ENCODE data around the gene SLC16A12. TPM values are rescaled to one million over a fixed set of nuclear protein-coding genes. Genes with fewer than 3 reads are reported as not detected.

The SLC16A12 gene
- total RNA-seq, 1 experiment from 2014 or later, result 1.0 TPM

DNA sequence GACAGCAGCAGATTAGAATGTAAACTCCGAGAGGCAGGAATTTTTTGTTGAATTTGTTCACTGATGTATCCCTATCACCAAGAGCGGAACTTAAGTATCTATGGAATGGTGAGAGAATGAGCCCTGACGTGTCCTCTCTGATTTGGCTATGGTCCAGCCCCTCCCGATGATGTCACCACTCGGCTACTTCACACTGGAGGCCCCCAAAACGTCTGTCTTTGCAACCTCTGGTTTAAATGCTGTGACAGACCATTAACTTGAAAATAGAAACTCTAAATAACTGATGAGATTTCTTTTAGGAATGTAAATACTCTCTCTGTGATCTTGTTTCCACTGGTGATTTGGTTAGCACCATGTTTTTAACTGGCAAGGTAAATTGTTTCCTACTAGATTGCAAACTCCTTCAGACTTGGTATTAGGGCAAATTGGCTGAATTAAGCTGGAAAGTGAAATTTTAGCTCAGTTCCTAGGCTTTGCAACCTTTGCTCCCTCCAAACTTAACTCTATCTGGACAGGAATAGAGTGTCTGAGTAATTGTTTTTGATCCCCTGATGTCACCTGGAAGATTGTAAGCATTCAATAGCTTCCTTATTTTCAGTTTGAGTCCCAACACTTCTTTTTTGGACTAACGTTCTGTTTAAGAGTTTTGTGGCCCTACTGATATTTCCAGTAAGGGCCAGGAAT is 19.1 kb downstream of the SLC16A12 start:
- peak; percentile 52 for DNase-seq
- Mint-ChIP-seq H3K4me3 (ENCODE audit: low read depth, unreplicated experiment) (no peak overlapping the region), H3K27ac (ENCODE audit: unreplicated experiment) (no peak overlapping the region), H3K9me3 (ENCODE audit: low read depth, unreplicated experiment) (no peaks in the 10 kb centered on the region), H3K27me3 (ENCODE audit: unreplicated experiment) (no peaks in the 10 kb centered on the region), H3K36me3 (ENCODE audit: insufficient read depth, unreplicated experiment) (no peaks in the 10 kb centered on the region), H3K4me1 (ENCODE audit: low read depth, unreplicated experiment) (peaks cover 14% of the 10 kb centered on the region)
- no TSS peak for BruUV-seq (replicated peaks)
- intact Hi-C loops (cut with micrococcal nuclease; ENCODE audit: unreplicated experiment), result no loop called here
- TF ChIP-seq, protein P1, sequence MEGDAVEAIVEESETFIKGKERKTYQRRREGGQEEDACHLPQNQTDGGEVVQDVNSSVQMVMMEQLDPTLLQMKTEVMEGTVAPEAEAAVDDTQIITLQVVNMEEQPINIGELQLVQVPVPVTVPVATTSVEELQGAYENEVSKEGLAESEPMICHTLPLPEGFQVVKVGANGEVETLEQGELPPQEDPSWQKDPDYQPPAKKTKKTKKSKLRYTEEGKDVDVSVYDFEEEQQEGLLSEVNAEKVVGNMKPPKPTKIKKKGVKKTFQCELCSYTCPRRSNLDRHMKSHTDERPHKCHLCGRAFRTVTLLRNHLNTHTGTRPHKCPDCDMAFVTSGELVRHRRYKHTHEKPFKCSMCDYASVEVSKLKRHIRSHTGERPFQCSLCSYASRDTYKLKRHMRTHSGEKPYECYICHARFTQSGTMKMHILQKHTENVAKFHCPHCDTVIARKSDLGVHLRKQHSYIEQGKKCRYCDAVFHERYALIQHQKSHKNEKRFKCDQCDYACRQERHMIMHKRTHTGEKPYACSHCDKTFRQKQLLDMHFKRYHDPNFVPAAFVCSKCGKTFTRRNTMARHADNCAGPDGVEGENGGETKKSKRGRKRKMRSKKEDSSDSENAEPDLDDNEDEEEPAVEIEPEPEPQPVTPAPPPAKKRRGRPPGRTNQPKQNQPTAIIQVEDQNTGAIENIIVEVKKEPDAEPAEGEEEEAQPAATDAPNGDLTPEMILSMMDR (IDR thresholded peaks at IDR 0.05; ENCODE audit: unreplicated experiment), result no peak
- CTCF ChIA-PET, result no interaction called here

DNA sequence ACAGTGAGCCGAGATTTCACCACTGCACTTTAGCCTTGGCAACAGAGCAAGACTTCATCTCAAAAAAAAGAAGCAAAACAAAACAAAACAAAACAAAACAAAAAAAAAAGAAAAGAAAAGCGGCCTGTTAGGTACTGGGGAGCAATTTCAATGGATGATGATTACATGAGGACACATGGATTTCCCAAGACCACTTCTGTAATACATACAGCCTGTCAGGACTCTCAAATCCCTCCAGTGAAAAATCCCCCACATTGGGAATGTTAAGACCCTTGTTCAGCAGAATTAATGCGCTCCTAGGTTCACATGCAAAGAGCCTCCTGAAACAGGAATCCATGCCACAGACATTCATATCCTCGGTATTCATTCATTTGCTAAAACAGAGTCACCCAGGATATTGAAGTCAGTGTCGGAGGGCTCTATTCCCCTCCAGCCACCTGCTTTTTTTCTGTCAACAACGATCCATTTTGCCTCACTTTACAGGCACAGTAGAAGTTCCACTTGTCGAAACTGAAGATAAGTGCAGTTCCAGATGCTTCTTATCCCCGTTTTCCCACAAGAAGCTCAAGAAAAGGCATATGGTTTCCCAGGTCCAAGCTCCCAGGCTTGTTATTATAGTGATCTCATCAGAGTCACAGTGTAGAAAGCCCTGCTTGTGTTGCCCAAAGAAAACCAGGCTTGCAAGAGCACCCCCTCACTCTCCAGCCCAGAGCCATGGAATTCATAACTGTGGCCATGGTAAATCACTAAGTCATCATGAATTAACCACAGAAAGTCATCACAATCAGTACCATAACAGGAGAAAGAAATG is 20.2 kb downstream of the SLC16A12 start:
- TF ChIP-seq, protein P1 (IDR thresholded peaks at IDR 0.05; ENCODE audit: unreplicated experiment), result no peak
- no peaks in the 10 kb centered on the region for H3K27me3 Mint-ChIP-seq (ENCODE audit: unreplicated experiment)
- H3K4me3 Mint-ChIP-seq (ENCODE audit: low read depth, unreplicated experiment), result no peak overlapping the region
- BruUV-seq (replicated peaks), result no TSS peak
- H3K27ac Mint-ChIP-seq (ENCODE audit: unreplicated experiment), result no peak overlapping the region
- H3K9me3 Mint-ChIP-seq (ENCODE audit: low read depth, unreplicated experiment), result no peaks in the 10 kb centered on the region
- intact Hi-C loops (cut with micrococcal nuclease; ENCODE audit: unreplicated experiment), result no loop called here
- no peak for DNase-seq
- H3K36me3 Mint-ChIP-seq (ENCODE audit: insufficient read depth, unreplicated experiment), result no peaks in the 10 kb centered on the region
- peaks cover 14% of the 10 kb centered on the region for H3K4me1 Mint-ChIP-seq (ENCODE audit: low read depth, unreplicated experiment)
- CTCF ChIA-PET, result no interaction called here

DNA sequence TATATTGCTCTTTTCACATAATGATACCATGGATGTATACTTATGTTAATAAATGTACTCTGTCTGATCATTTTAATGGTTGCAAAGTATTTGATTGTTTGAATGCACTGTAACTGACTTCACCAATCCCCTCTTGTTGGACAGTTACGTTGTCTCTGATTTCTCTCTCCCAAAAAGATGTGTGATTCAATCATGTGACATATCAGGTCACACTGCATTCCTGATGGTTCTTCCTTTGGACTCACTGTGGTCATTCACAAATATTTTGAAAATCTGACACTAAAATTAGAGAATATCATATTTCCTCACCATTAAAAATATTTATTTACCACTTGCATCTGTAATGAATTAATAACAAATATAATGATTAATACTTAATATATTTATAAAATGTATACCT is 22.2 kb downstream of the SLC16A12 start:
- Mint-ChIP-seq H3K9me3 (ENCODE audit: low read depth, unreplicated experiment) (no peaks in the 10 kb centered on the region), H3K4me3 (ENCODE audit: low read depth, unreplicated experiment) (no peak overlapping the region), H3K27ac (ENCODE audit: unreplicated experiment) (no peak overlapping the region), H3K36me3 (ENCODE audit: insufficient read depth, unreplicated experiment) (no peaks in the 10 kb centered on the region), H3K4me1 (ENCODE audit: low read depth, unreplicated experiment) (peaks cover 14% of the 10 kb centered on the region), H3K27me3 (ENCODE audit: unreplicated experiment) (no peaks in the 10 kb centered on the region)
- no TSS peak for BruUV-seq (replicated peaks)
- TF ChIP-seq, protein P1 (IDR thresholded peaks at IDR 0.05; ENCODE audit: unreplicated experiment), result no peak
- intact Hi-C loops (cut with micrococcal nuclease; ENCODE audit: unreplicated experiment), result no loop called here
- DNase-seq, result no peak
- CTCF ChIA-PET, result no interaction called here

DNA sequence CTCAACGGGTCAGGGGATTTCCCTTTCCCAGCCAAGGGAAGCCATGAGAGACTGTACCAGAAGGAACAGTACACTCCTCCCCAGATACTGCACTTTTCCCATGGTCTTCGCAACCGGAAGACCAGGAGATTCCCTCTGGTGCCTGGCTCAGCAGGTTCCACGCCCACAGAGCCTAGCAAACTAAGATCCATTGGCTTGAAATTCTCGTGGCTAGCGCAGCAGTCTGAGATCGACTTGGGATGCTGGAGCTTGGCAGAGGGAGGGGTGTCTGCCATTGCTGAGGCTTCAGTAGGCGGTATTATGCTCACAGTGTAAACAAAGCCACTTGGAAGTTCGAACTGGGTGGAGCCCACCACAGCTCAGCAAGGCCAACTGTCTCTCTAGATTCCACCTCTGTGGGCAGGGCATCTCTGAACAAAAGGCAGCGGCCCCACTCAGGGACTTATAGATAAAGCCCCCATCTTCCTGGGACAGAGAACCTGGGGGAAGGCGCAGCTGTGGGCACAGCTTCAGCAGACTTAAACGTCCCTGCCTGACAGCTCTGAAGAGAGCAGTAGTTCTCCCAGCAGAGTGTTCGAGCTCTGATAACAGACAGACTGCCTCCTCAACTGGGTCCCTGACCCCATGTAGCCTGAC is 29.6 kb downstream of the SLC16A12 start:
- Mint-ChIP-seq H3K9me3 (ENCODE audit: low read depth, unreplicated experiment) (no peaks in the 10 kb centered on the region), H3K4me1 (ENCODE audit: low read depth, unreplicated experiment) (no peaks in the 10 kb centered on the region), H3K4me3 (ENCODE audit: low read depth, unreplicated experiment) (no peak overlapping the region), H3K36me3 (ENCODE audit: insufficient read depth, unreplicated experiment) (no peaks in the 10 kb centered on the region), H3K27me3 (ENCODE audit: unreplicated experiment) (no peaks in the 10 kb centered on the region), H3K27ac (ENCODE audit: unreplicated experiment) (no peak overlapping the region)
- CTCF ChIA-PET, result no interaction called here
- DNase-seq, result no peak
- intact Hi-C loops (cut with micrococcal nuclease; ENCODE audit: unreplicated experiment), result no loop called here
- TF ChIP-seq, protein P1 (IDR thresholded peaks at IDR 0.05; ENCODE audit: unreplicated experiment), result no peak
- no TSS peak for BruUV-seq (replicated peaks)
